Epidermal melanocyte (primary cell): Measurements from ENCODE around the gene ZDHHC17.

ENCODE experiments used
- DNase-seq: peaks from one replicate; pipeline ENCODE4 v3.0.0; 2011; ENCODE audit warnings: low spot score; ENCODE audit not compliant: insufficient read length

The ZDHHC17 gene

GRCh38 chr12:76878099-76878898 lies 114.4 kb downstream of the ZDHHC17 start:
- DNase-seq: no peak

GRCh38 chr12:76878899-76879709 lies 115.2 kb downstream of the ZDHHC17 start, which contains the start of gene CSRP2:
CSRP2 (minus strand) TSS chr12:76879019; CDS start chr12:76866260, 12,759 bp downstream.
- peak; percentile 83 for DNase-seq

GRCh38 chr12:76879710-76880518 lies 116.0 kb downstream of the ZDHHC17 start:
- DNase-seq: no peak

GRCh38 chr12:76880519-76881023 lies 116.7 kb downstream of the ZDHHC17 start:
- DNase-seq: no peak

- DNase-seq: no peak
Measured at GRCh38 chr12:76881142-76881541, 117.2 kb downstream of the ZDHHC17 start.

GRCh38 chr12:76882367-76882766 lies 118.5 kb downstream of the ZDHHC17 start:
- no peak for DNase-seq

- DNase-seq: no peak
Measured at GRCh38 chr12:76883151-76883550, 119.2 kb downstream of the ZDHHC17 start.

- DNase-seq: no peak
Measured at GRCh38 chr12:76883811-76884210, 119.9 kb downstream of the ZDHHC17 start.

GRCh38 chr12:76888775-76889174 lies 124.9 kb downstream of the ZDHHC17 start:
- DNase-seq: no peak

- DNase-seq: no peak
Measured at GRCh38 chr12:76890151-76891143, 126.5 kb downstream of the ZDHHC17 start.

- no peak for DNase-seq
Measured at GRCh38 chr12:76891609-76892008, 127.7 kb downstream of the ZDHHC17 start.

- DNase-seq: no peak
Measured at GRCh38 chr12:76895796-76896195, 131.9 kb downstream of the ZDHHC17 start.

- no peak for DNase-seq
Measured at GRCh38 chr12:76896274-76896673, 132.4 kb downstream of the ZDHHC17 start.

GRCh38 chr12:76898442-76898841 lies 134.5 kb downstream of the ZDHHC17 start:
- DNase-seq: no peak

- no peak for DNase-seq
Measured at GRCh38 chr12:76899522-76899921, 135.6 kb downstream of the ZDHHC17 start.

GRCh38 chr12:76901628-76902380 lies 137.9 kb downstream of the ZDHHC17 start:
- DNase-seq: no peak
